GM18951 (cell line): ENCODE results near the gene TMEM129.

Experiments
- POLR2A ChIP-seq: IDR thresholded peaks from 4 replicates; pipeline ENCODE4 v1.6.1; 2011; ENCODE audit warnings: mild to moderate bottlenecking; ENCODE audit not compliant: insufficient read length, insufficient read depth; ENCODE audit errors: extremely low read depth
- in situ Hi-C: fragments of 300-500 bp; cut with MboI; formaldehyde crosslinking; loops from one replicate; pipeline ENCODE4 v1.12.0; 2022; ENCODE audit warnings: low sequenced_read_pairs, mixed read lengths, inconsistent platforms; ENCODE audit not compliant: unreplicated experiment

Gene TMEM129

DNA sequence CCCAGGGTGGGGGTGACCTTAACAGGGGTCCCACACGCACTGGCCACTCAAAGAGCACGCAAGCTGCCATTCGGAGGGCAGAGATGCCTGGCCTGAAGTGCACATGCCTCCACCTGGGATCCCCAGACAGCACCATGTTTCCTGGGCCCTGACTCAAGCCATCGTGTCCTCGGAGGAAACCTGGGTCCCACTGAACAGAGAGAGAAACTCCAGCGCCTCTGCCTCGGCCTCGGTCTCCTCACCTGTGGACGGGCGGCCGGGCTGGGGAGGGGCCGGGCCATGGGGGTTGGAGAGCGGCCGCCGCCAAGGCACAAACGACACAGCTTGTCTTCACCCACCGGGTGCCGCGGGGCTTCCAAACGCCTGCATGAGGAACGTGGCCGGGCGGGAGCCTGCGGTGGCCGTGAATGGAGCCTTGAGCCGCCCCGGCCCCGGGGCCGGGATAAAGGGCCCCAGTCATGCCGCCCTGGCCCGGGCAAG, 42.0 kb upstream of the TMEM129 start:
- no peak for TF ChIP-seq POLR2A
- in situ Hi-C loops = no loop called here

DNA sequence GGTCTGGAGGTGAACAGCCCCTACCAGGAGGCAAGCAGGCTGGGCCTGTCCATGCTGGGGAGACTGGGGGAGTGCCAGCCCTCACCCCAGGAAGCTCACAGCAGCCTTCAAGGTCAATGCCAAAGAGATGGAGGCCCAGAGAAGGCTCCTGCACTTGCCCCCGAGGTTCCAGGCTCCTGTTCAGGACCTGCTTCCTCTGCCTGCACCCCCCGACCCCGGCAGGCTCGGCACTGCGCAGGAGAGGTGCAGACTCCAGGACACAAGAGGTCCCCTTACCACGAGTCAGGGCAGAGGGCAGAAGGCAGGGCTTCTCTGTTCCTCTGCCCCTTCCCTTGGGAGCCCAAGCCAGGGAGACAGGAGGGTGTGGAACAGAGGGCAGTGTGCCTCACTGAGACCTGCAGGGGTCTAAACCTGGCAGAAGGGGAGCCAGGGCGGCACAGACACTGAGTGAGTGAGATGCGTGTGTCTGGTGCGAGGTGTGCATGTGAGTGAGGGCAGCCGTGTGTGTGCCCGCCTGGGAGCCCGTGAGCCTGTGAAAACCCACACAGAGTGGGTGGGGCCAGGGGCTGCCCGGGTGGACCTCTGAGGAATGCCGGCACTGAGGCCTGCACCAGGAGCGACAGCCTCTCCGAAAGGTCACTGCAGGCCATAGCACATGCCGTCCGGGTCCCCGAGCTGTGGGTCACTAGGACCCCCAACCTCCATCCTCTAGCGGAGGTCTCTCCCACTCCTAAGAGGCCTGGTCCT, 41.3 kb upstream of the TMEM129 start:
- no peak for TF ChIP-seq POLR2A
- in situ Hi-C loops = no loop called here

DNA sequence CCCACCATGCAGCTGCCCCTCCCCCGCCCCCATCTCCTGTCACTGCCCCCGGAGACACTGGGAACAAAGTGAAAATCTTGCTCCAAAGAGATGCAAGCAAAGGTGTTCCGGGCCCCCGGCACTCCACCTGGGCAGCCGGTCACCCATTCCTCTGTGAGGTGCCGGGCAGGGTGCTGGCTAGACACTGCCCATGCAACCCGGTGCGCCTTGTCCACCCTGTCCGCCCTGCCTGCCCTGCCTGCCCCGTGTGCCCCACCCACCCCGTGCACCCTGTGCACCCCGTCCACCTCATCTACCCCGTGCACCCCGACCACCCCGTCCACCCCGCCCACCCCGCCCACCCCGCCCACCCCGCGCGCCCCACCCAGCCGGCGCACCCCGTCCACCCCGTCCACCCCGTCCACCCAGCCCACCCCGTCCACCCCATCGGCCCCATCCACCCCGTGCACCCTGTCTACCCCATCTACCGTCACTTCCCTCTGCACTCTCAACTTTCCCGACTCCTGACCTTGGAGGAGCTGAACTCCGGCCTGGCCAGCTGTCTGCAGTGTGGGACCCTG, 40.1 kb upstream of the TMEM129 start:
- in situ Hi-C loops = no loop called here
- TF ChIP-seq POLR2A = no peak

DNA sequence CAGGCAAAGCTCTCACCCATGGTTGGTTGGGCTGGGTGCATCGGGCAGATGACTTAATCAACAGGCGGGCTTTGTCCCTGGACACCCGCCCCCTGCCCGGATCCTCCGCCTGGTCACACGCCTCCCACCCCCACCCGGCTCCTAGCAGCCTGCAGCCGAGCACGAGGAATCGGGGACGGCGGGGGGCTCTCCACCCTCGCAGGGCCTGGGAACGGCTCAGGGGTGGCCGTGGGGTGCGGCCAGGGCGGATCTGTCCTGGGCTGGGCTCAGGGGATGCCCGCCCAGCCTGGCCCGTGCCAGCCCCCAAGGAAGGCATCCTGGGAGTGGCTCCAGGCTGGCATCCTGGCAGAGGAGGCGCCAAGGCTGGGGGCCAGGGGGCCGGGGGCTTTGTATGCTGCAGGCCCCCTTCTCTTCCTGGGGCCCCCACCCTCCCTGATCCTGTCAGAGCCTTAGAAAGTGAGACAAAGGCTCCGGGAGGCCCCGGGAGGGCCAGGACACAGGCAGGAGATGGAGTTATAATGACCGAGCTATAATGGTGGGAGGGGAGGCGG, 39.5 kb upstream of the TMEM129 start:
- TF ChIP-seq POLR2A = no peak
- in situ Hi-C loops = no loop called here

DNA sequence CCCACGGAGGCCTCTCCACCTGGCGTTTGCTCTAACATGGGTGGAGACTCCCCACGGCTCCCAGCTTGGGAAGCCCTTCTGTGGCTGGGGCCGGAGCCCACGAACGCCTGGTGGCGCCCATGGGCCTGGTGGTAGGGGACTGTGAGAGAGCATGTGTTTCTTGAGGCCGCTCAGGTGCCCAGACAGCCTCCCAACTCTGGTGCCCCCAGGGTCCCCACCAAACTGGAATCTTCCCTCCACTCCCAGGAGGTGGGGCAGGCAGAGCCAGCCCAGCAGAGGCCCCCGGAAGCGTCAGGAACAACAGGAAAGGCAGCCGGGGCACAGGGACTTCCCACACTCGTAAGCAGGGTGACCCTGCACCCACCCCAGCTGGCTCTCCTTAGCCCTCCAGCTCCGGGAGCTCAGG, 38.7 kb upstream of the TMEM129 start:
- in situ Hi-C loops = no loop called here
- TF ChIP-seq POLR2A = no peak

DNA sequence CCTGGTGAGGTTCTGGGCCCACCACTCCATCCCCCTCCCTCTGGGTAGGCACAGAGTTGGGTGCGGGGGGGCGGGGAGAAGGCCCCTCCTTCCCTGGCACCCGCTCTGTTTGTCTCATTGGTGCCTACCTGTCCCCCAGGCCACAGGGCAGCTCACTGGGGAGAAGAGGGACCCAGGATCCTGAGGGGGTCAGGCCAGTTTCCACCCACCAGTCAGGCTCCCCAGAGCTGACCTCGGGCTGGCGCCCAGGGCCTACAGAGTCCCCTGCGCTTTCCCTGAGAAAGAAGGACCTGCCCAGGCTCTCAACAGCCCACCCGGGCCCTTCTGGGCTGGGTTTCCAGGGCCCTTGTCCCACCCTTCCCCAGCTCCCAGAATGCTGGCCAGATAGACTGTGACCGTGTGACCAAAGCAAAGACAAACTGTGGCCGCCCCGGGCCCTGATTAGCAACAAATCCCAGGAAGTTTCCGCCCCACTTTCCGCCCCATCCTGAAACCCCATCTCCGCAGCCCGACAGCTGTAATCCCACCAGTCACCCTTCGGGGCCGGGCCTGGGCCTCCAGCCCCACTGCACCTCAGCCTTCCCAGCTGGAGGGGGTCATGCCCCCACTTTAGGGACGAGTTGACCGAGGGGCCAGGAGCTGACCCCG, 38.2 kb upstream of the TMEM129 start:
- in situ Hi-C loops = no loop called here
- TF ChIP-seq POLR2A = no peak

DNA sequence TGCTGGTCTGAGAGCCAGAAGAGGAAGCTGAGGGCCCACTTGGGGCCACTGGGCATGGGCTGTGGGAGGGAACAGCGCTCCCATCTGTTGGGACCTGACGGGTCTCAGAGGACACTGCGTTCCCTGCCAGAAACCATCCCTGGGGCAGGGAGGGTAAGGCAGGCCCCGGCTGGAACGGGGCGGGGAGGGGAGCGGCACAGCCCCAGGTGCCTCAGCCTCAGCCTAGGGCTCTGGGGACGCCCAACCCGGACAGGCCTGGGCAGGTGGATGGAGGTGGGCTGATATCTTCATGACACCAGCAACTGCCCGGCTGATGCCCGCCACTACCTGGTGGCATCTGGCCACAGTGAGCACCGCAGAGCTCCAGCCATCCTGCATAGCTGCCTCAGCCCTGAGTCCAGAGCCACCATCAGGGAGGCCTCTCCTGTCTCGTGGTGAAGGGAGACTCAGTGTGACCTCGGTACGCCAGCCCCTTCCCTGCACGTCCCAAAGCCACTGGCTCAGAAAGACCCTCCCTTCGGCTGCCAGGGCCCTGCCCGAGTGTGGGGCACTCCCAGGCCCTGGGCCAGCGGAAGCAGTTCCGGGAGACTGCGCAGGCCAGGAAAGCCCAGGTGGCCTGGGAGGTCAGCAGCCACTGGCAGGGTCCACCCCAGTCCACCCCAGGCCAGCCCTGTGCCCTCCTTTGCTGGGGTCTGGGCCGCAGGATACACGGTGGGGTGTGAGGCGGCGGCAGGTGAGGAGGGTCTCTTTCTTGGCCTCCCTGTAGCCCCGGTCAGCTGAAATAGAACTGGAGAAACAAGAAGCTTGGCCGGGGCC, 37.4 kb upstream of the TMEM129 start:
- TF ChIP-seq POLR2A = no peak
- in situ Hi-C loops = no loop called here

DNA sequence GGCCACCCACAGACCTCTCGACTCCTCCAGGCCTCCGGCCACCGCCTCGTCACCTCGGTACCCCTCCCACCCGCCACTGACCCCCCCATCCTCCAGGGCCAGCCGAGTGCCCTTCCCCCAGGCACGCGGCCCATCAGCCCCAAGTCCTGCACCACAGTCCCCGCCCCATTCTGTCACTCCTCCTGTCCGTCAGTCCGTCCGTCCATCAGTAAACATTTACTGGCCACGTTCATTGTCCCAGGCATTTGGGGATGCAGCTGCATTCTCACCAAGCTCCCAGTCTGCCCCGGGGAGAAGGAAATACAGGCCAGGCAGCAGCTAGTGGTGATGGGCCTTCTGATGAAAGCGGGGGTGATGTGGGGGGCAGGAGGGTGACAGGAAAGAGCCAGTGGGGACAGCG, 36.7 kb upstream of the TMEM129 start:
- in situ Hi-C loops = no loop called here
- no peak for TF ChIP-seq POLR2A

DNA sequence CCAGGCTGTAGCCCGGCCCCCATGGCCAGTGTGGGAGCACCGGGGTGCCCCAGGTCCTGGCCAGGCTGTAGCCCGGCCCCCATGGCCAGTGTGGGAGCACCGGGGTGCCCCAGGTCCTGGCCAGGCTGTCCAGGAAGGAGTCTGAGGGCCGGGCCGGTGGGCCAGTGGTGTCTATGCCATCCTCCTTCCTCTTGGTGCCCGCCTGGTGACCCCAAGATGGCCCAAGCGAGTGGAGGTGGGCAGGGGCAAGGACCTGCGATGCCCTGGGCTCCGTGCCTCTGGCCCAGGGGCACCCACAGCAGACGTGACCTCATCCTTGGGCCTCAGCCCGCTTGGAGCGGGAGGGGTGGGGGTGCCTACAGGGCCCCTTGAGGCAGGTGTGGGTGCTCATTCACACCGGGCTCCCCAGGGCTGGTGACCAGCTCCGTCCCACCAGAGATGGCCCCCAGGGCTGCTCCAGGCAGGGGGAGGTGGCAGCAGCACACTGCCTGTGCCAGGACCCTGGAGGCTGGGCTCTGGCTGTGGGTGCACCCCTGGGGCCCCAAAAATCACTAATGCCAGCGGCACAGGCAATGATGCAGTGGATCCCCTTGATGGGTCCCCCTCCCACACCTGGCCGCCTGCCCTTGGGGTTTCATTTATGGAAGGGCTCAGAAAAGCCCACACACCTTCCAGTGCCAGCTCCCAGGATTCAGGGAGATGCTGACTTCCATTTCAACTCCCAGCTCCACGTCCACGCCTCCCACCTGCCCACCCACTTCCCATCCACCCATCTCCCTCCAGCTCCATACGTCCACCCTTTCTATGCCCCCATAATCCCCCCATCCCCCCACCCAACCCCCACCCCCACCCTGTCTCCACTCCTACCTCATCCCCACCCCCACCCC, 36.0 kb upstream of the TMEM129 start:
- in situ Hi-C loops = no loop called here
- TF ChIP-seq POLR2A = no peak

DNA sequence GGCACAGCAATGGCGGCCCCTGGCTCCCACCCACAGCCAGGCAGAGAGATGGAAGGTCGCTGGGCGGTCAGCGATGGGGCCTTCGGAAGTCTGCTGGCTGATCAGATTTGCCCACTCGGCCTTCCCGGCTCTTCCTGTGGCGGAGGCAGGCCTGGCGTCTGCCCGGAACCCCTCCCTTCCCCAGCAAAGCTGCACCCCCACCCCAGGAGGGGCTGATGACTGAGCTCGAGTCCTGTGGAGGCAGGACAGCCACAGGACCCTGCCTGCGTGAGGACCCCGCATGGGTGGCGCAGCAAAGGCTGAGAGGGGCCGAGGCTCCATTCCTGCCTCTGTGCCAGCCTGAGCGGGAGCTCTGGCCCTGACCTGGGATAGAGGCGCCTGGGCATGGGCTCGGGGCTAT, 35.0 kb upstream of the TMEM129 start:
- in situ Hi-C loops = no loop called here
- no peak for TF ChIP-seq POLR2A

DNA sequence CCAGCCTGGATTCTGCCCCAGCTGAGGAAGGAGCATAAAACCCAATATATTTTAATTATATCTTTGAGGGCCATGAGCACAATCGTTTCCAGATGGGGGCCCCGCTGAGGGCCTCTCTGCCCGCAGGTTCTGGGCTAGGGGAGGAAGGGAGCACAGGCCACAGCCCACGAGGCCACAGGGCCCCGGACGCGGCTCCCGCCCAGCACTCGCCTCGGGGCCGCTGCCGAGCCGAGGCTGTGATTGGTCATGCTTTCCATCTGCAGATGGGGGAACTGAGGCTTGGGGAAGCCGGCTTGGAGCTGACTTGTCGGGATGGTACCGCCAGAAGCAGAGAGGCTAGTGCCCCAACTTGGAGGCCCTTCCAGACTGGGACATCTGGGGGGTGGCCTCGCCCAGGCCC, 34.2 kb upstream of the TMEM129 start:
- no peak for TF ChIP-seq POLR2A
- in situ Hi-C loops = no loop called here

DNA sequence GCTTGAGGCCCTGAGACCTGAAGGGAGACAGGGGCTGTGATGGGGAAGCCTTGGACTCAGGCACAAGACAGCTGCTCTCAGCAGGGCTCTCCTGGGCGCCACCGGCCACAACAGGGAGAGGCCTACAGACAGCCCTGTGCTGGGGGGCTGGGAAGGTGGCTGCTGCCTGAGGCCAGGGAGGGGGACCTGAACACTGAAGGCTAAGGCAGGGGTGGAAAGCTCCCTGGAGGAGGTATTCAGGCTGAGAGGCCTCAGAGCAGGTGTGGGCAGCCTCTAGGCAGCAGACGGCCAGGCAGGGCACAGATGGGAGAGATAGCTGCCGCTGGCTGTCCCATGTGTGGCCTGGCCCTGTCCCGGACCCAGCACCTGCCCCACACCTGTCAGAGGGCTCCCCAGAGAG, 33.2 kb upstream of the TMEM129 start:
- no peak for TF ChIP-seq POLR2A
- in situ Hi-C loops = no loop called here

DNA sequence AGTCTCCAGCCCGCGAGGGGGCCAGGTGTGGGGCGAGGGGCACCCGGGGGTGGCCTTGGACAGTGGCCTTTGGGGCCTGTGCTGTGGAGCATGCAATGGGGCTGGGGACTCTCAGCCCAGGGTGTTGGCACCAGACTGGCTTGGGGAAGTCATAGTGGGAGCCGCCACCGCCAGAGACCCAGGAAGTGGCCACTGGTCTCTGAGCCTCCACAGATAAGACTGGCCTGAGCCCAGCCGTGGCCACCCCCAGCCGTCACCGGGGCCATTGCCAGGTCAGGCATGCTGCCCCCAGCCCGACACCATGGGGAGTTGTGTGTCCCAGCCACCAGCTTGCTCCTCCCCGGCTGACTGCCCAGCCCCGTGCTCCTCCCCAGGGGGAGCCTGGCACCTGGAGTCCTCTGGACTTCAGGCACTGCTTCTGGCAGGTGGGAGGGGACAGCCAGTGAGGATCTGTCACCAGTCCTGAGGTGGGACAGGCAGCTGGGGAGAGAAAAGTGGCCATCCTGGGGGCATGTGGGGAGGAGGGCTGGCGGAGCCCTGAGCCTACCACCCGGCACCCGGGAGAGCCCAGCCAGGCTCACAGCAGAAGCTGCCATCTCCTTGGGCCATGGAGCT, 32.7 kb upstream of the TMEM129 start:
- no peak for TF ChIP-seq POLR2A
- in situ Hi-C loops = no loop called here
